Endothelial cell of umbilical vein (primary cell): ENCODE measurements around the gene NAA38. TPM values are rescaled to one million over a fixed set of nuclear protein-coding genes. Genes with fewer than 3 reads are reported as not detected.

ENCODE experiments used
- BruUV-seq: library from RNA; stranded (reverse); fragments of 400-500 nt; replicated peaks from 2 replicates; lab custom pipeline; 2021; lab: Mats Ljungman, UMichigan
- CTCF ChIA-PET: fragments of 300-600, 350-600 bp; sonication (Branson Sonifier 250); formaldehyde crosslinking; loops from one replicate; lab custom pipeline; 2021; ENCODE audit warnings: antibody characterized with exemption, inconsistent platforms; lab: Charles Lee
- POLR2A ChIA-PET: fragments of 300-600, 350-600 bp; sonication (Branson Sonifier 250); formaldehyde crosslinking; loops from one replicate; lab custom pipeline; 2021; ENCODE audit warnings: antibody characterized with exemption, inconsistent platforms; lab: Charles Lee
- DNase-seq: peaks from one replicate; pipeline ENCODE4 v3.0.0-alpha.2; 2011; ENCODE audit warnings: low read depth, low spot score
- FAIRE-seq: peaks from 2 replicates; lab custom pipeline; 2011; peaks lifted over from hg19 to GRCh38; lab: Jason Lieb, UNC
- H2AFZ ChIP-seq: 2 replicates; pipeline ENCODE4 v1.6.0; 2012; ENCODE audit warnings: low read depth, low read length, control low read depth, inconsistent platforms
- H3K27ac ChIP-seq: 2 replicates; pipeline ENCODE4 v1.5.1; 2011; ENCODE audit warnings: low read depth, mild to moderate bottlenecking, control low read depth, low read length, moderate library complexity; ENCODE audit not compliant: insufficient read depth
- H3K27me3 ChIP-seq, 2 experiments: 2 replicates each; pipeline versions ENCODE4 v1.6.0 to v1.6.1; 2011; ENCODE audit warnings: low read length in 2 of 2, mixed read lengths in 1 of 2; ENCODE audit not compliant: control insufficient read depth in 2 of 2, insufficient read depth in 2 of 2
- H3K36me3 ChIP-seq, 2 experiments: 2 replicates in 1 of 2; 3 replicates in 1 of 2; pipeline ENCODE4 v1.5.1; 2011; ENCODE audit warnings: low read length in 2 of 2, mild to moderate bottlenecking in 1 of 2, moderate library complexity in 1 of 2; ENCODE audit not compliant: control insufficient read depth in 2 of 2, insufficient read depth in 2 of 2; ENCODE audit errors: extremely low read depth in 1 of 2
- H3K4me1 ChIP-seq: 3 replicates; pipeline ENCODE4 v1.5.1; 2011; ENCODE audit warnings: mild to moderate bottlenecking, low read length; ENCODE audit not compliant: control insufficient read depth, insufficient read depth; ENCODE audit errors: extremely low read depth
- H3K4me2 ChIP-seq: 2 replicates; pipeline ENCODE4 v1.6.1; 2011; ENCODE audit warnings: low read length, control low read depth, mixed read lengths; ENCODE audit not compliant: insufficient read depth
- H3K4me3 ChIP-seq, 3 experiments: fragments of 200-600 bp in 1 of 3; sonication (generic), shearing (Covaris generic) in 1 of 3; replicated peaks in 1 of 3; 2 replicates each; pipeline ENCODE4 v1.5.1; 2011 to 2016; ENCODE audit warnings: control low read depth in 3 of 3, low read length in 3 of 3, mild to moderate bottlenecking in 2 of 3, inconsistent platforms in 1 of 3, low read depth in 1 of 3, moderate library complexity in 1 of 3; ENCODE audit not compliant: insufficient read depth in 1 of 3
- H3K79me2 ChIP-seq: 2 replicates; pipeline ENCODE4 v1.6.0; 2012; ENCODE audit warnings: low read length, inconsistent platforms; ENCODE audit not compliant: control insufficient read depth, insufficient read depth
- H3K9ac ChIP-seq: replicated peaks from 2 replicates; pipeline ENCODE3; 2011; ENCODE audit warnings: low read length, control low read depth; ENCODE audit not compliant: insufficient read depth; ENCODE audit errors: extremely low read depth
- H3K9me1 ChIP-seq: replicated peaks from 3 replicates; pipeline ENCODE4 v1.6.0; 2011; ENCODE audit warnings: mild to moderate bottlenecking, low read length; ENCODE audit not compliant: control insufficient read depth, insufficient read depth; ENCODE audit errors: extremely low read depth
- H3K9me3 ChIP-seq: replicated peaks from 2 replicates; pipeline ENCODE4 v1.5.1; 2012; ENCODE audit warnings: low read length, inconsistent platforms; ENCODE audit not compliant: control insufficient read depth, insufficient read depth
- H4K20me1 ChIP-seq: replicated peaks from 2 replicates; pipeline ENCODE3; 2011; ENCODE audit warnings: mild to moderate bottlenecking, low read length; ENCODE audit not compliant: control insufficient read depth, insufficient read depth; ENCODE audit errors: extremely low read depth
- CTCF ChIP-seq, 2 donors: IDR thresholded peaks; 1 replicate in 1 of 2; 2 replicates in 1 of 2; pipeline ENCODE4 v1.5.1; 2011; ENCODE audit warnings: low read length in 2 of 2, mild to moderate bottlenecking in 2 of 2, moderate library complexity in 2 of 2, control low read depth in 1 of 2, inconsistent platforms in 1 of 2, low read depth in 1 of 2; ENCODE audit not compliant: insufficient read depth in 1 of 2; ENCODE audit errors: extremely low read depth in 1 of 2
- EZH2 ChIP-seq: IDR thresholded peaks from 2 replicates; pipeline ENCODE4 v1.6.1; 2012; ENCODE audit warnings: borderline replicate concordance, low read depth, mild to moderate bottlenecking, moderate library complexity, low read length, inconsistent platforms; ENCODE audit not compliant: severe bottlenecking
- FOS ChIP-seq: IDR thresholded peaks from 2 replicates; pipeline ENCODE4 v1.6.1; 2011; ENCODE audit warnings: mild to moderate bottlenecking, low read length, moderate library complexity, borderline replicate concordance; ENCODE audit not compliant: insufficient read depth
- GATA2 ChIP-seq: IDR thresholded peaks from 2 replicates; pipeline ENCODE4 v1.7.0; 2011; ENCODE audit warnings: low read depth, mild to moderate bottlenecking, moderate library complexity, mixed read lengths, low read length; ENCODE audit not compliant: insufficient read length, insufficient read depth
- JUN ChIP-seq: IDR thresholded peaks from 2 replicates; pipeline ENCODE4 v1.6.1; 2011; ENCODE audit warnings: borderline replicate concordance, low read depth; ENCODE audit not compliant: insufficient read length, insufficient read depth
- MAX ChIP-seq: IDR thresholded peaks from 2 replicates; pipeline ENCODE4 v1.6.1; 2011; ENCODE audit not compliant: insufficient read depth, insufficient read length
- MYC ChIP-seq: IDR thresholded peaks from one replicate; pipeline ENCODE4 v1.6.1; 2011; ENCODE audit warnings: mild to moderate bottlenecking, low read depth, low read length
- POLR2A ChIP-seq: IDR thresholded peaks from 2 replicates; pipeline ENCODE4 v1.6.1; 2012; ENCODE audit warnings: low read depth, mild to moderate bottlenecking, control low read depth, low read length
- POLR2AphosphoS5 ChIP-seq: IDR thresholded peaks from 2 replicates; pipeline ENCODE4 v1.6.1; 2012; ENCODE audit warnings: low read depth, mild to moderate bottlenecking, control low read depth, low read length, moderate library complexity; ENCODE audit not compliant: insufficient read depth
- dilution Hi-C: fragments of 300-500 bp; cut with MboI; formaldehyde crosslinking; loops from one replicate; pipeline ENCODE4 v1.15.0; 2019; ENCODE audit warnings: low sequenced_read_pairs; ENCODE audit not compliant: extremely low pct_ligation_motif_present
- intact Hi-C: fragments of 100-400 bp; cut with micrococcal nuclease; formaldehyde crosslinking; loops from one replicate; pipeline ENCODE4 v1.10.0; 2022
- polyA plus RNA-seq, 4 experiments: library from polyadenylated mRNA; depleted of rRNA in 3 of 4; stranded (reverse) in 3 of 4; unstranded in 1 of 4; fragments of >200 nt; gene quantifications; 2 replicates each; pipeline versions ENCODE4 v1.2.1 to v1.2.3, GENCODE V29; 2011 to 2012; ENCODE audit warnings: missing spikeins in 1 of 4
- total RNA-seq: library from RNA; stranded (reverse); gene quantifications from 2 replicates; pipeline ENCODE4 v1.2.3, GENCODE V29; 2021

Gene NAA38
- total and polyA plus RNA-seq, 2 donors (not counting 3 experiments of a cell fraction or from before 2014, with no cell fraction given), result 119 to 267 TPM

- Histone ChIP-seq H3K4me3 (no peak overlapping the region), H3K9me3 (no peaks in the 10 kb centered on the region), H2AFZ (no peak overlapping the region), H4K20me1 (no peaks in the 10 kb centered on the region), H3K4me2 (no peak overlapping the region), H3K27ac (no peak overlapping the region), H3K27me3 (no peaks in the 10 kb centered on the region), H3K4me1 (peaks cover 20% of the 10 kb centered on the region), H3K9me1 (no peaks in the 10 kb centered on the region), H3K79me2 (peaks cover 2% of the 10 kb centered on the region), H3K9ac (no peak overlapping the region), H3K36me3 (peaks cover 6 to 34% of the 10 kb centered on the region in 2 experiments)
- DNase-seq, result no peak
- BruUV-seq, result no TSS peak
- intact Hi-C loops, result loop anchor here (10.0 kb wide), 1 partner anchor 827 kb away; the partner anchor contains the start of gene BCL6B
- FAIRE-seq, result no peak
- POLR2A ChIA-PET, result no interaction called here
- CTCF ChIA-PET, result no interaction called here
- dilution Hi-C loops, result no loop called here
- TF ChIP-seq MAX (no peak), MYC (no peak), FOS (no peak), POLR2A (no peak), POLR2AphosphoS5 (no peak), GATA2 (no peak), CTCF (IDR thresholded peaks at IDR 0.05; ENCODE audit: extremely low read depth in 1 of 2, insufficient read depth in 1 of 2, low read depth in 1 of 2, low read length in 2 of 2) (no peak), JUN (no peak), EZH2 (no peak)
Measured at GRCh38 chr17:7852262-7852670, 5.1 kb downstream of the NAA38 start.
